Testis (tissue), 2 donors: Measurements from ENCODE around the gene DNAI1.

Source experiments
- POLR2A ChIP-seq: fragments of 450-650 bp; IDR thresholded peaks from one replicate; pipeline ENCODE4 v1.6.1; 2017; ENCODE audit warnings: antibody characterized with exemption, mild to moderate bottlenecking, moderate library complexity
- TF ChIP-seq, protein P1 (sequence below), 3 experiments: fragments of 450-650 bp in 2 of 3; fragments of 200-600 bp in 1 of 3; sonication (generic) in 1 of 3; IDR thresholded peaks; one replicate each; pipeline ENCODE4 v1.5.1; 2016 to 2019; ENCODE audit warnings: antibody characterized with exemption in 3 of 3, mild to moderate bottlenecking in 2 of 3, moderate library complexity in 1 of 3

DNA sequence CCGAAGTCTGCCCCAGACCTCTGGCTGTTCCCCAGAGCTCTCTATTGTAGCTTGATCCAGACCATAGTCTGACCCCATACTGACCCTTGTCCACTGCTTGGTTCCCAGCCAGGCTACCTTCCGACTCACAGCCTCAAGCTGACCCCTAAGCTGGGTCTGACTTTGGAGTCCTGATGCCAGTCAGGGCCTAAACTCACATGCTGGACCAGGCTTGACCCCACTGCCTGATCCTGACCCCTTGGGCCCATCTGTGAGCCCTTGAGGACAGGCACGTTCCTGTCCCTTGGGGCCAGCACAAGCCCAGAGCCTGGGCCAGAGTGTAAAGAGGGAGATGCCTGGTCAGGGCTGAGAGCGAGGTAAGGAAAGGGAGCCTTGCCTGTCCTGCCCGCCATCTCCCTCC, 96.9 kb downstream of the DNAI1 start:
- TF ChIP-seq, protein P1, sequence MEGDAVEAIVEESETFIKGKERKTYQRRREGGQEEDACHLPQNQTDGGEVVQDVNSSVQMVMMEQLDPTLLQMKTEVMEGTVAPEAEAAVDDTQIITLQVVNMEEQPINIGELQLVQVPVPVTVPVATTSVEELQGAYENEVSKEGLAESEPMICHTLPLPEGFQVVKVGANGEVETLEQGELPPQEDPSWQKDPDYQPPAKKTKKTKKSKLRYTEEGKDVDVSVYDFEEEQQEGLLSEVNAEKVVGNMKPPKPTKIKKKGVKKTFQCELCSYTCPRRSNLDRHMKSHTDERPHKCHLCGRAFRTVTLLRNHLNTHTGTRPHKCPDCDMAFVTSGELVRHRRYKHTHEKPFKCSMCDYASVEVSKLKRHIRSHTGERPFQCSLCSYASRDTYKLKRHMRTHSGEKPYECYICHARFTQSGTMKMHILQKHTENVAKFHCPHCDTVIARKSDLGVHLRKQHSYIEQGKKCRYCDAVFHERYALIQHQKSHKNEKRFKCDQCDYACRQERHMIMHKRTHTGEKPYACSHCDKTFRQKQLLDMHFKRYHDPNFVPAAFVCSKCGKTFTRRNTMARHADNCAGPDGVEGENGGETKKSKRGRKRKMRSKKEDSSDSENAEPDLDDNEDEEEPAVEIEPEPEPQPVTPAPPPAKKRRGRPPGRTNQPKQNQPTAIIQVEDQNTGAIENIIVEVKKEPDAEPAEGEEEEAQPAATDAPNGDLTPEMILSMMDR (IDR thresholded peaks at IDR 0.05) = no peak
- no peak for TF ChIP-seq POLR2A
